ENCODE measurements around the gene ENAH.

ENAH gene

GRCh38 chr1:225451340-225451739 lies 201.6 kb downstream of the ENAH start:
- Histone ChIP-seq H3K9ac (ENCODE audit: low read length) (no peak overlapping the region), H3K4me1 (ENCODE audit: insufficient read depth, low read length, severe bottlenecking) (no peaks in the 10 kb centered on the region), H2AFZ (ENCODE audit: low read length) (no peak overlapping the region), H3K79me2 (ENCODE audit: insufficient read depth, low read length) (no peaks in the 10 kb centered on the region), H3K4me2 (ENCODE audit: low read length) (no peak overlapping the region), H3K27me3 (ENCODE audit: insufficient read depth, low read length) (no peaks in the 10 kb centered on the region), H4K20me1 (ENCODE audit: insufficient read depth, low read length) (no peaks in the 10 kb centered on the region), H3K4me3 (ENCODE audit: low read depth, low read length, poor library complexity, severe bottlenecking) (no peak overlapping the region), H3K27ac (ENCODE audit: low read depth, low read length, poor library complexity, severe bottlenecking) (no peak overlapping the region), H3F3A (ENCODE audit: insufficient read depth, low read length) (no peaks in the 10 kb centered on the region), H3K9me2 (ENCODE audit: low read depth, low read length) (no peaks in the 10 kb centered on the region), H3K36me3 (ENCODE audit: insufficient read depth, low read length) (no peaks in the 10 kb centered on the region; the same call in 1 of the 2 replicates), H3K9me3 (ENCODE audit: low read length) (peaks cover 6% of the 10 kb centered on the region)
- no peak for TF ChIP-seq EZH2 (IDR thresholded peaks at IDR 0.05; ENCODE audit: borderline replicate concordance, low read length)
- TF ChIP-seq, protein P1, sequence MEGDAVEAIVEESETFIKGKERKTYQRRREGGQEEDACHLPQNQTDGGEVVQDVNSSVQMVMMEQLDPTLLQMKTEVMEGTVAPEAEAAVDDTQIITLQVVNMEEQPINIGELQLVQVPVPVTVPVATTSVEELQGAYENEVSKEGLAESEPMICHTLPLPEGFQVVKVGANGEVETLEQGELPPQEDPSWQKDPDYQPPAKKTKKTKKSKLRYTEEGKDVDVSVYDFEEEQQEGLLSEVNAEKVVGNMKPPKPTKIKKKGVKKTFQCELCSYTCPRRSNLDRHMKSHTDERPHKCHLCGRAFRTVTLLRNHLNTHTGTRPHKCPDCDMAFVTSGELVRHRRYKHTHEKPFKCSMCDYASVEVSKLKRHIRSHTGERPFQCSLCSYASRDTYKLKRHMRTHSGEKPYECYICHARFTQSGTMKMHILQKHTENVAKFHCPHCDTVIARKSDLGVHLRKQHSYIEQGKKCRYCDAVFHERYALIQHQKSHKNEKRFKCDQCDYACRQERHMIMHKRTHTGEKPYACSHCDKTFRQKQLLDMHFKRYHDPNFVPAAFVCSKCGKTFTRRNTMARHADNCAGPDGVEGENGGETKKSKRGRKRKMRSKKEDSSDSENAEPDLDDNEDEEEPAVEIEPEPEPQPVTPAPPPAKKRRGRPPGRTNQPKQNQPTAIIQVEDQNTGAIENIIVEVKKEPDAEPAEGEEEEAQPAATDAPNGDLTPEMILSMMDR (IDR thresholded peaks at IDR 0.05; ENCODE audit: low read length) = no peak

GRCh38 chr1:225450491-225451191 lies 202.3 kb downstream of the ENAH start:
- Histone ChIP-seq H3K36me3 (ENCODE audit: insufficient read depth, low read length) (no peaks in the 10 kb centered on the region; the same call in 1 of the 2 replicates), H3K9me2 (ENCODE audit: low read depth, low read length) (no peaks in the 10 kb centered on the region), H2AFZ (ENCODE audit: low read length) (no peak overlapping the region), H3K79me2 (ENCODE audit: insufficient read depth, low read length) (no peaks in the 10 kb centered on the region), H3K4me1 (ENCODE audit: insufficient read depth, low read length, severe bottlenecking) (peaks cover 4% of the 10 kb centered on the region), H3K9me3 (ENCODE audit: low read length) (peaks cover 6% of the 10 kb centered on the region), H3K4me2 (ENCODE audit: low read length) (no peak overlapping the region), H3K9ac (ENCODE audit: low read length) (no peak overlapping the region), H4K20me1 (ENCODE audit: insufficient read depth, low read length) (no peaks in the 10 kb centered on the region), H3K27me3 (ENCODE audit: insufficient read depth, low read length) (no peaks in the 10 kb centered on the region), H3F3A (ENCODE audit: insufficient read depth, low read length) (no peaks in the 10 kb centered on the region), H3K27ac (ENCODE audit: low read depth, low read length, poor library complexity, severe bottlenecking) (no peak overlapping the region), H3K4me3 (ENCODE audit: low read depth, low read length, poor library complexity, severe bottlenecking) (no peak overlapping the region)
- TF ChIP-seq EZH2 (IDR thresholded peaks at IDR 0.05; ENCODE audit: borderline replicate concordance, low read length) = no peak
- TF ChIP-seq, protein P1 (IDR thresholded peaks at IDR 0.05; ENCODE audit: low read length) = no peak

- Histone ChIP-seq H3K36me3 (ENCODE audit: insufficient read depth, low read length) (no peaks in the 10 kb centered on the region; the same call in 1 of the 2 replicates), H3K27me3 (ENCODE audit: insufficient read depth, low read length) (no peaks in the 10 kb centered on the region), H3K27ac (ENCODE audit: low read depth, low read length, poor library complexity, severe bottlenecking) (no peak overlapping the region), H3K9me2 (ENCODE audit: low read depth, low read length) (no peaks in the 10 kb centered on the region), H3K4me2 (ENCODE audit: low read length) (no peak overlapping the region), H3K9me3 (ENCODE audit: low read length) (peaks cover 6% of the 10 kb centered on the region), H3K4me3 (ENCODE audit: low read depth, low read length, poor library complexity, severe bottlenecking) (no peak overlapping the region), H4K20me1 (ENCODE audit: insufficient read depth, low read length) (no peaks in the 10 kb centered on the region), H3F3A (ENCODE audit: insufficient read depth, low read length) (no peaks in the 10 kb centered on the region), H3K4me1 (ENCODE audit: insufficient read depth, low read length, severe bottlenecking) (peaks cover 13% of the 10 kb centered on the region), H2AFZ (ENCODE audit: low read length) (no peak overlapping the region), H3K79me2 (ENCODE audit: insufficient read depth, low read length) (no peaks in the 10 kb centered on the region), H3K9ac (ENCODE audit: low read length) (no peak overlapping the region)
- TF ChIP-seq, protein P1 (IDR thresholded peaks at IDR 0.05; ENCODE audit: low read length) = no peak
- no peak for TF ChIP-seq EZH2 (IDR thresholded peaks at IDR 0.05; ENCODE audit: borderline replicate concordance, low read length)
These were observed 203.1 kb downstream of the ENAH start for GRCh38 chr1:225449774-225450173.
